Posterior vena cava (tissue), 2 donors: Measurements from ENCODE around the gene GPR87. TPM values are rescaled to one million over a fixed set of nuclear protein-coding genes. Genes with fewer than 3 reads are reported as not detected.

ENCODE experiments used
- DNase-seq: peaks from one replicate; pipeline ENCODE4 v3.0.0-alpha.2; 2020; ENCODE audit warnings: low spot score
- intact Hi-C, 2 donors: fragments of 100-400 bp; cut with DNase I; formaldehyde crosslinking; loops; one replicate each; pipeline versions ENCODE4 v1.14.1 to v1.14.2; 2022 to 2023
- total RNA-seq, 2 donors: library from RNA; stranded (reverse); fragmentation: NEBNext Ultra II Directional; extraction: Animal tissue kit (Norgen Biotek cat#: 25700); gene quantifications; one replicate each; pipeline ENCODE4 v1.2.1, GENCODE V29; 2021
- donor health status: DM: yes; HTN: yes; CAD: no.
- donor health status: DM: yes; HTN: yes; CAD: no.

Gene GPR87
- total RNA-seq, 2 donors from 2014 or later = not detected

- intact Hi-C loops = no loop called here
- DNase-seq = no peak
These were observed 67.8 kb downstream of the GPR87 start for GRCh38 chr3:151248772-151249337.

Other genes starting within 250 kb of the GPR87 start
- gene MED12L, start 231.2 kb downstream of the GPR87 start, total RNA-seq = under 1 TPM; 0.60 to 1.00 TPM
- 1 to 10 TPM in 1 of 2 donors, under 1 TPM in 1; 0.83 to 1.4 TPM for gene GPR171, start 113.6 kb downstream of the GPR87 start, total RNA-seq
- 1 to 10 TPM; 1.4 to 5.3 TPM for gene P2RY14, start 38.3 kb downstream of the GPR87 start, total RNA-seq
- 1 to 10 TPM; 1.4 to 2.7 TPM for gene P2RY13, start 12.7 kb upstream of the GPR87 start, total RNA-seq
- gene P2RY12, start 67.9 kb upstream of the GPR87 start, total RNA-seq = 1 to 10 TPM; 3.1 to 3.7 TPM
- 1 to 10 TPM; 2.2 to 5.7 TPM for gene IGSF10, start 144.2 kb upstream of the GPR87 start, total RNA-seq